GM23338 (cell line): Measurements from ENCODE around the gene KCNAB2. TPM values are rescaled to one million over a fixed set of nuclear protein-coding genes. Genes with fewer than 3 reads are reported as not detected.

Source experiments
- ATAC-seq: fragments of 200-7000 bp; cut with Tn5 transposase; 3 replicates; pipeline ENCODE4 v1.9.1; 2020
- DNase-seq: peaks from one replicate; pipeline ENCODE4 v3.0.0-alpha.2; 2015; ENCODE audit warnings: low spot score
- H2AFZ ChIP-seq: fragments of 200-600 bp; sonication (generic); 2 replicates; pipeline ENCODE4 v1.8.0; 2016; ENCODE audit warnings: antibody characterized with exemption, mild to moderate bottlenecking, moderate library complexity
- H3F3A ChIP-seq: fragments of 200-600 bp; sonication (generic); replicated peaks from 2 replicates; pipeline ENCODE4 v1.8.0; 2017; ENCODE audit warnings: antibody characterized with exemption, mixed run types, low read depth
- H3K27ac ChIP-seq: fragments of 200-600 bp; sonication (generic); 2 replicates; pipeline ENCODE4 v1.6.1; 2016; ENCODE audit warnings: low read depth
- H3K27me3 ChIP-seq: fragments of 200-600 bp; sonication (generic); 2 replicates; pipeline ENCODE4 v1.8.0; 2016; ENCODE audit warnings: mild to moderate bottlenecking, mixed run types, moderate library complexity; ENCODE audit not compliant: insufficient read depth
- H3K36me3 ChIP-seq: fragments of 200-600 bp; sonication (generic); 2 replicates; pipeline ENCODE4 v1.8.0; 2016; ENCODE audit warnings: mild to moderate bottlenecking; ENCODE audit not compliant: insufficient read depth
- H3K4me1 ChIP-seq: fragments of 200-600 bp; sonication (generic); 2 replicates; pipeline ENCODE4 v1.8.0; 2016; ENCODE audit warnings: mild to moderate bottlenecking, moderate library complexity; ENCODE audit not compliant: insufficient read depth
- H3K4me2 ChIP-seq: fragments of 200-600 bp; sonication (generic); 2 replicates; pipeline ENCODE4 v1.7.1; 2017; ENCODE audit warnings: mixed run types
- H3K4me3 ChIP-seq: fragments of 200-600 bp; sonication (generic); 2 replicates; pipeline ENCODE4 v1.6.1; 2016; ENCODE audit warnings: mixed run types
- H3K79me2 ChIP-seq: fragments of 200-600 bp; sonication (generic); replicated peaks from 2 replicates; pipeline ENCODE4 v1.8.0; 2017; ENCODE audit warnings: mild to moderate bottlenecking; ENCODE audit not compliant: insufficient read depth
- H3K9me2 ChIP-seq: fragments of 200-600 bp; sonication (generic); 2 replicates; pipeline ENCODE4 v1.8.0; 2017; ENCODE audit not compliant: insufficient read depth
- H4K20me1 ChIP-seq: fragments of 200-600 bp; sonication (generic); replicated peaks from 2 replicates; pipeline ENCODE4 v1.8.0; 2017; ENCODE audit warnings: mild to moderate bottlenecking; ENCODE audit not compliant: insufficient read depth
- H3K27ac Mint-ChIP-seq: 2 replicates; pipeline ENCODE4 v1.8.0; 2020; ENCODE audit warnings: inconsistent platforms, mild to moderate bottlenecking, moderate library complexity, mixed read lengths
- H3K27me3 Mint-ChIP-seq: 3 replicates; pipeline ENCODE4 v1.8.0; 2022; ENCODE audit warnings: low read depth, mild to moderate bottlenecking, moderate library complexity, mixed read lengths, inconsistent platforms; ENCODE audit not compliant: insufficient read depth, poor library complexity
- H3K36me3 Mint-ChIP-seq: 3 replicates; pipeline ENCODE4 v1.8.0; 2021; ENCODE audit warnings: low read depth, mild to moderate bottlenecking, inconsistent platforms, moderate library complexity, mixed read lengths
- H3K4me1 Mint-ChIP-seq: 3 replicates; pipeline ENCODE4 v1.8.0; 2020; ENCODE audit warnings: mild to moderate bottlenecking, inconsistent platforms, mixed read lengths
- H3K4me3 Mint-ChIP-seq: 3 replicates; pipeline ENCODE4 v1.8.0; 2021; ENCODE audit warnings: moderate library complexity, mild to moderate bottlenecking, inconsistent platforms, mixed read lengths
- H3K9me3 Mint-ChIP-seq: 3 replicates; pipeline ENCODE4 v1.8.0; 2020; ENCODE audit warnings: moderate library complexity, mild to moderate bottlenecking, inconsistent platforms, mixed read lengths
- CREB1 ChIP-seq: fragments of 250-450 bp; sonication (Bioruptor Pico); IDR thresholded peaks from 2 replicates; pipeline ENCODE4 v1.5.0; 2020; ENCODE audit warnings: low read depth, mild to moderate bottlenecking, moderate library complexity
- CTCF ChIP-seq, 2 experiments: fragments of 200-600 bp in 1 of 2; sonication (generic) in 1 of 2; conservative IDR thresholded peaks; 2 replicates each; pipeline versions ENCODE4 v1.5.1 to v1.6.1; 2016 to 2017; ENCODE audit warnings: antibody characterized with exemption in 2 of 2, low read depth in 2 of 2, mild to moderate bottlenecking in 2 of 2, moderate library complexity in 1 of 2
- ETS1 ChIP-seq: IDR thresholded peaks from 2 replicates; pipeline ENCODE4 v1.6.1; 2016; ENCODE audit warnings: antibody characterized with exemption
- EZH2 ChIP-seq: fragments of 200-600 bp; sonication (generic); IDR thresholded peaks from one replicate; pipeline ENCODE4 v1.8.0; 2017; ENCODE audit warnings: antibody characterized with exemption, mild to moderate bottlenecking, low read depth; ENCODE audit not compliant: unreplicated experiment
- EZH2phosphoT487 ChIP-seq: fragments of 200-600 bp; sonication (generic); IDR thresholded peaks from one replicate; pipeline ENCODE4 v1.8.1; 2018; ENCODE audit warnings: antibody characterized with exemption; ENCODE audit not compliant: unreplicated experiment
- JUNB ChIP-seq: IDR thresholded peaks from one replicate; pipeline ENCODE4 v1.6.1; 2016; ENCODE audit warnings: antibody characterized with exemption; ENCODE audit not compliant: unreplicated experiment
- NANOG ChIP-seq: IDR thresholded peaks from 2 replicates; pipeline ENCODE4 v1.6.1; 2016; ENCODE audit warnings: antibody characterized with exemption, borderline replicate concordance
- POLR2AphosphoS5 ChIP-seq: IDR thresholded peaks from 2 replicates; pipeline ENCODE4 v1.6.1; 2016; ENCODE audit warnings: antibody characterized with exemption, low read depth
- REST ChIP-seq: IDR thresholded peaks from one replicate; pipeline ENCODE4 v1.6.1; 2018; ENCODE audit warnings: antibody characterized with exemption; ENCODE audit not compliant: unreplicated experiment
- STAT1 ChIP-seq: IDR thresholded peaks from one replicate; pipeline ENCODE4 v1.6.1; 2016; ENCODE audit warnings: antibody characterized with exemption; ENCODE audit not compliant: unreplicated experiment
- ZNF114 ChIP-seq: fragments of 250-450 bp; sonication (Bioruptor Pico); IDR thresholded peaks from 2 replicates; pipeline ENCODE4 v1.5.0; 2020; ENCODE audit warnings: mild to moderate bottlenecking, moderate library complexity
- ZNF331 ChIP-seq: fragments of 250-450 bp; sonication (Bioruptor Pico); IDR thresholded peaks from 2 replicates; pipeline ENCODE4 v1.5.0; 2020; ENCODE audit warnings: low read depth, mild to moderate bottlenecking, moderate library complexity
- ZNF462 ChIP-seq: fragments of 250-450 bp; sonication (Bioruptor Pico); IDR thresholded peaks from 2 replicates; pipeline ENCODE4 v1.5.0; 2020; ENCODE audit warnings: mild to moderate bottlenecking, moderate library complexity
- polyA plus RNA-seq: library from polyadenylated mRNA; unstranded; fragments of >200 nt; fragmentation: Nextera tagmentation; extraction: Ambion mirVana; gene quantifications from 2 replicates; pipeline ENCODE4 v1.2.1, GENCODE V29; 2016
- total RNA-seq: library from RNA; depleted of rRNA; stranded (reverse); fragments of >200 nt; shearing (Covaris generic); gene quantifications from 2 replicates; pipeline ENCODE4 v1.2.3, GENCODE V29; 2014

Gene KCNAB2
- total and polyA plus RNA-seq, 2 experiments from 2014 or later, result 3.0 to 3.7 TPM

GRCh38 chr1:6068932-6069331, 23.2 kb downstream of the KCNAB2 start:
- no peak for TF ChIP-seq CTCF (conservative IDR thresholded peaks at IDR 0.05; ENCODE audit: low read depth in 2 of 2)
- no peak for TF ChIP-seq EZH2
- TF ChIP-seq EZH2phosphoT487, result no peak
- no peak for TF ChIP-seq CREB1
- TF ChIP-seq POLR2AphosphoS5, result no peak
- no peak for TF ChIP-seq REST
- TF ChIP-seq STAT1, result no peak
- TF ChIP-seq ZNF462 (CRISPR knock-in tag), result no peak
- no peak for TF ChIP-seq ZNF331 (CRISPR knock-in tag)
- no peak for TF ChIP-seq ZNF114 (CRISPR knock-in tag)
- TF ChIP-seq NANOG, result no peak
- no peak for TF ChIP-seq JUNB
- TF ChIP-seq ETS1, result no peak
- H3F3A ChIP-seq, result no peaks in the 10 kb centered on the region
- Mint-ChIP-seq H3K4me1 (no peaks in the 10 kb centered on the region), H3K27me3 (peaks cover 4% of the 10 kb centered on the region), H3K9me3 (no peaks in the 10 kb centered on the region), H3K36me3 (no peaks in the 10 kb centered on the region), H3K4me3 (no peak overlapping the region), H3K27ac (no peak overlapping the region)
- no peak overlapping the region for H3K4me2 ChIP-seq
- H3K9me2 ChIP-seq, result no peaks in the 10 kb centered on the region
- ATAC-seq (no peak), DNase-seq (no peak)
- no peaks in the 10 kb centered on the region for H3K4me1 ChIP-seq
- no peaks in the 10 kb centered on the region for H3K79me2 ChIP-seq
- no peaks in the 10 kb centered on the region for H3K27me3 ChIP-seq
- H3K27ac ChIP-seq, result no peak overlapping the region
- no peak overlapping the region for H3K4me3 ChIP-seq
- H3K36me3 ChIP-seq, result no peaks in the 10 kb centered on the region
- H4K20me1 ChIP-seq, result no peaks in the 10 kb centered on the region
- no peak overlapping the region for H2AFZ ChIP-seq
